ENCODE data around the gene C11orf21.
A peak's percentile ranks its signal among the peaks of the same experiment; 100 is the strongest.

The C11orf21 gene

DNA sequence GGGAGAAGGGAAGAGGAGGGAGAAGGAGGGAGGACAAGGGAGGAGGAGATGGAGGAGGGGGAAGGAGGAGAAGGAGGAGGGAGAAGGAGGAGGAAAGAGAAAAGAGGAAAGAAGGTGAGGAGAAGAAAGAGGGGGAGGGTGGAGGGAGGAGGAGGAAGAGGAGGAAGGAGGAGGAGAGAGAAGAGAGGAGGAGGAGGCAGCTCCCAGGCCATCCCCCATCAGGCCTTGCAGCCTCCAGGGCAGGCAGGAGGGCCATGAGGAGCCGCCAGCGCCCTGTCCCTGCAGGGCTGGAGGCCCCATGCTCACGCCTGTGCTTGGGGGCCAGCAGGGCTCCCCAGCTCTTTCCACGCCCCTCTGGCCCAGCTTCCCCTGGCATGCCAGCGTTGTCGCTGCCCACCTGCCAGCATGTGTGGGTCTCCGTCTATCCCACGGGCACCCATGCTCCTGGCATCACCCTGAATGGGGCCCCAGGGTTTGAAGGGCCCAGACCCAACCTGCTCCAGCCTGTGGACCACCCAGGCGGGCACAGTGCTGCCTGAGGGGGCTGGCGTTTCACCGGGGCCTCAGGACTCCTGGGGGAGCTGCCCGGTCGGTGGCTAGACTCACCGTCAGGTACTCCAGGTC lies 5.3 kb upstream of the C11orf21 start:
- H3K27me3 Mint-ChIP-seq, result no peaks in the 10 kb centered on the region
- H3K27ac Mint-ChIP-seq, result no peak overlapping the region
- no peaks in the 10 kb centered on the region for H3K36me3 Mint-ChIP-seq (ENCODE audit: low read depth)
- peaks cover 39% of the 10 kb centered on the region for H3K4me1 Mint-ChIP-seq (ENCODE audit: low read depth)
- no peak overlapping the region for H3K4me3 Mint-ChIP-seq
- no peaks in the 10 kb centered on the region for H3K9me3 Mint-ChIP-seq

DNA sequence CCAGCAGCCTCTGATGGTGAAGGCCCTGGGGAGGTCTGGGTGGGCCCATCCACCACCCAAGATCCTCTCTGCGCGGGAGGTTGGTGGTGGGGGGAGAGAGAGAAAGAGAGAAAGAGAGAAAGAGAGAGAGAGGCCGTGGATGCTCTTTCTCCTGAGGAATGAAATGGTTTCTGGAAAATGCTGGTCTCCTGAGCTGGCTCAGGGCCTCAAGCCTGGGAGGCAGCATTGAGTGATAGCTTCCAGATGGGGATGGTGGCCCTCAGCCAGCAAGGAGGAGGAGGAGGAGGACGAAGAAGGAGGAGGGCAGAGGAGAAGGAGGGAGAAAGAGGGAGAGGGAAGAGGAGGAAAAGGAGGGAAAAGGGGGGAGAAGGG lies 4.7 kb upstream of the C11orf21 start:
- Mint-ChIP-seq H3K4me1 (ENCODE audit: low read depth) (peaks cover 43% of the 10 kb centered on the region), H3K9me3 (no peaks in the 10 kb centered on the region), H3K27ac (peak overlapping the region; percentile 85), H3K36me3 (ENCODE audit: low read depth) (no peaks in the 10 kb centered on the region), H3K27me3 (no peaks in the 10 kb centered on the region), H3K4me3 (peak overlapping the region; percentile 50)

DNA sequence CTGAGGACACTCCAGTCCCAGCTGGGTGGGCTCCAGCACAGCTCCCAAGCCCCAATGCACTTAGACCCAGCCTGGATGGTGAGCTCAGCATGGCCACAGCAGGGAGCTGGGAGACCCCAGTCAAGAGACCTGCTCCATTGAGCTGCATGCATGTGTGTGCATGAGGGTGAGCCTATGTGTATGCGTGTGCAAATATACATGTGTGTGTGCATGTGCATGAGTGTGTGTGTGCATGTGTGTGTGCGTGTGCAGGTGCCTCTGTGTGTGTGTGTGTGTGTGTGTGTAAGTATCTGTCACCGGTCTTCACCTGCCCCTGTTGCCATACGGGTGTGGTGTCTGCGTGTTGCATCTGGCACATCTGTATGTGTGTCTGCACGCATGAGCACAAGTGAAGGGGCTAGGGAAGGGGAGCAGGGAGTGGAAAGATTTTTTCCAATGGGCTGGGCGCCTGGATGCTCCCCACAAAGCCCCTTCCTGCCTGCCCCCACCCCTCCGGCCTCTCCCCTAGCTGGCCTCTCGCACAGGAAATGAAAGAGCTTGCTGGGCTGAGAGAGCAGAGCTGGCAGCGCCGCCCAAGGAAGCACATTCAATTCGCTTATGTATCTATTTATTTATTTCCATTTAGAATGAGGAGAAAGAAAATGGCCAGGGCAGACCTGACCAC lies 4.2 kb upstream of the C11orf21 start:
- Mint-ChIP-seq H3K4me1 (ENCODE audit: low read depth) (peaks cover 48% of the 10 kb centered on the region), H3K4me3 (peak overlapping the region; percentile 50), H3K27me3 (no peaks in the 10 kb centered on the region), H3K36me3 (ENCODE audit: low read depth) (no peaks in the 10 kb centered on the region), H3K27ac (peak overlapping the region; percentile 85), H3K9me3 (no peaks in the 10 kb centered on the region)

GRCh38 chr11:2305140-2305778 lies 3.5 kb upstream of the C11orf21 start:
- peaks cover 54% of the 10 kb centered on the region for H3K4me1 Mint-ChIP-seq (ENCODE audit: low read depth)
- H3K4me3 Mint-ChIP-seq, result peak overlapping the region; percentile 50
- no peaks in the 10 kb centered on the region for H3K36me3 Mint-ChIP-seq (ENCODE audit: low read depth)

GRCh38 chr11:2304506-2305139 lies 2.9 kb upstream of the C11orf21 start:
- peak overlapping the region; percentile 20 for H3K4me3 Mint-ChIP-seq
- H3K4me1 Mint-ChIP-seq (ENCODE audit: low read depth), result peaks cover 57% of the 10 kb centered on the region
- H3K27me3 Mint-ChIP-seq, result no peaks in the 10 kb centered on the region
- no peaks in the 10 kb centered on the region for H3K9me3 Mint-ChIP-seq
- peak overlapping the region; percentile 49 for H3K27ac Mint-ChIP-seq
- H3K36me3 Mint-ChIP-seq (ENCODE audit: low read depth), result no peaks in the 10 kb centered on the region

More at GRCh38 chr11:2305140-2305778, 3.5 kb upstream of the C11orf21 start:
- H3K27ac Mint-ChIP-seq, result peak overlapping the region; percentile 36
- no peaks in the 10 kb centered on the region for H3K9me3 Mint-ChIP-seq
- no peaks in the 10 kb centered on the region for H3K27me3 Mint-ChIP-seq

DNA sequence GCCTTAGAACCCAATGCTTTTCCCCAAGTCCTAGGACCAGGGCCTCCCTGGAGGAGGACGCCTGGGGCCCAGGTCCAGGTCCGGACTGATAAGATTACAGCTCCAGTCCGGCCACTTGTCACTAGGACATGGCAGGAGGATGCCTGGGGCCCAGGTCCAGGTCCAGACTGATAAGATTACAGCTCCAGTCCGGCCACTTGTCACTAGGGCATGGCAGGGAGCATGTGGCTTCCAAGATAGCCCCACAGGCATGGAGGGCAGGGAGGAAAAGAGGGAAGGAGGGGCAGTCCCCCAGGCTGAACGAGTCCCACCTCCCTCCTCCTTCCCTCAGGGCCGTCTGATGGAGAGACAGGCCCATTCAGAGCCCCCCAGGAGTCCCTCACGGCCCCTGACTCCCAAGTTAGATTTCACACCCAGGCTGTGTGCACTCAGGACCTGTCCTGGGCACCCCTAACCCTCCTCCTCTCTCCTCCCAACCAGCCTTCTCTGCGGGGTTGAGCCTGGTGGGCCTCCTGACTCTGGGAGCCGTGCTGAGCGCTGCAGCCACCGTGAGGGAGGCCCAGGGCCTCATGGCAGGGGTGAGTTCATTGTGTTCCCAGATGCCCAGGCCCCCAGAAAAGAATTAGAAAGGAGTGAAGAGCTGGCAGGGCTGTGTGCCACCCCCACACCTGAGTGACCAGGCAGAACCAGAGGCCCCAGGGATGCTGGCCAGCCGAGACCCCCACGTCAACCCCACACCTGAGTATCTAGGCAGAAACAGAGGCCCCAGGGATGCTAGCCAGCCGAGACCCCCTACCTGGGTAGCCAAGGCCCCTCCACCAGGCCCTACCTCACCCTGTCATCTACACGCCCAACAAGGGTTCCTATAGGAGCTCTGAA lies 2.1 kb upstream of the C11orf21 start:
- H3K27ac Mint-ChIP-seq, result peak overlapping the region; percentile 87
- no peaks in the 10 kb centered on the region for H3K36me3 Mint-ChIP-seq (ENCODE audit: low read depth)
- peak overlapping the region; percentile 89 for H3K4me3 Mint-ChIP-seq
- H3K27me3 Mint-ChIP-seq, result no peaks in the 10 kb centered on the region
- H3K9me3 Mint-ChIP-seq, result no peaks in the 10 kb centered on the region
- peaks cover 64% of the 10 kb centered on the region for H3K4me1 Mint-ChIP-seq (ENCODE audit: low read depth)

GRCh38 chr11:2302896-2303626 lies 1.3 kb upstream of the C11orf21 start:
- H3K36me3 Mint-ChIP-seq (ENCODE audit: low read depth), result no peaks in the 10 kb centered on the region

DNA sequence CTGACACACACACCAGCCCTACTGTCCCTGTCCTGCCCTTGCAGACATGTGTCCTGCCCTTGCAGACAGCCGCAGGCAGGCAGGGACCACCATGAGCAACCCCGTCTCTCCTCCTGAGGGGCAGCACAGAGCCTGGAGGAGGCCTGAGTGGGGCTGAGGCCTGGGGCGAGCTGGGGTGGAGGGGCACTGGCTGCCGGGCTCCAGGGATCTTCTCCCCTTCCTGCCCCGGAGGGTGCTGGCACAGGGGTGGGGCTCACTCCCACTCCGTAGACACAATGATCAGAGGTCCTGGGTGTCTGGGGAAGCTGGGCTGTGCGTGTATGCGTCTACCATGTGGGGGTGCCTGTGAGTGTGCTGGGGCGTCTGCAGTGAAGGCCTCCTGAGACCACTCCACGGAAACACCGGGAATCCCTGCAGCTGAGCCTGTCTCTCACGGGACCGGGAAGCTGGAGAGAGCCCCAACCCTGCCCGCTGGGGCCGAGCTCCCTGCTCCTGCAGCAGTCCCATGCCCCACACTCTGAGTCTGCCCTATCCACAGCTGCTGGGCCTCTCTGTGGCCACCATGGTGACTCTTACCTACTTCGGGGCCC lies 683 bp upstream of the C11orf21 start:
- no peaks in the 10 kb centered on the region for H3K27me3 Mint-ChIP-seq
- no peaks in the 10 kb centered on the region for H3K9me3 Mint-ChIP-seq
- H3K36me3 Mint-ChIP-seq (ENCODE audit: low read depth), result no peaks in the 10 kb centered on the region
- H3K4me1 Mint-ChIP-seq (ENCODE audit: low read depth), result peaks cover 73% of the 10 kb centered on the region
- peak overlapping the region; percentile 89 for H3K4me3 Mint-ChIP-seq
- H3K27ac Mint-ChIP-seq, result peak overlapping the region; percentile 93

More at GRCh38 chr11:2302896-2303626, 1.3 kb upstream of the C11orf21 start:
- H3K4me3 Mint-ChIP-seq, result peak overlapping the region; percentile 89
- peaks cover 66% of the 10 kb centered on the region for H3K4me1 Mint-ChIP-seq (ENCODE audit: low read depth)
- H3K27me3 Mint-ChIP-seq, result no peaks in the 10 kb centered on the region
- H3K9me3 Mint-ChIP-seq, result no peaks in the 10 kb centered on the region
- peak overlapping the region; percentile 87 for H3K27ac Mint-ChIP-seq

GRCh38 chr11:2300936-2301630 lies 635 bp downstream of the C11orf21 start:
- H3K4me1 Mint-ChIP-seq (ENCODE audit: low read depth), result peaks cover 70% of the 10 kb centered on the region
- H3K9me3 Mint-ChIP-seq, result no peaks in the 10 kb centered on the region
- H3K36me3 Mint-ChIP-seq (ENCODE audit: low read depth), result no peaks in the 10 kb centered on the region
- H3K4me3 Mint-ChIP-seq, result peak overlapping the region; percentile 89
- H3K27me3 Mint-ChIP-seq, result no peaks in the 10 kb centered on the region
- peak overlapping the region; percentile 93 for H3K27ac Mint-ChIP-seq

DNA sequence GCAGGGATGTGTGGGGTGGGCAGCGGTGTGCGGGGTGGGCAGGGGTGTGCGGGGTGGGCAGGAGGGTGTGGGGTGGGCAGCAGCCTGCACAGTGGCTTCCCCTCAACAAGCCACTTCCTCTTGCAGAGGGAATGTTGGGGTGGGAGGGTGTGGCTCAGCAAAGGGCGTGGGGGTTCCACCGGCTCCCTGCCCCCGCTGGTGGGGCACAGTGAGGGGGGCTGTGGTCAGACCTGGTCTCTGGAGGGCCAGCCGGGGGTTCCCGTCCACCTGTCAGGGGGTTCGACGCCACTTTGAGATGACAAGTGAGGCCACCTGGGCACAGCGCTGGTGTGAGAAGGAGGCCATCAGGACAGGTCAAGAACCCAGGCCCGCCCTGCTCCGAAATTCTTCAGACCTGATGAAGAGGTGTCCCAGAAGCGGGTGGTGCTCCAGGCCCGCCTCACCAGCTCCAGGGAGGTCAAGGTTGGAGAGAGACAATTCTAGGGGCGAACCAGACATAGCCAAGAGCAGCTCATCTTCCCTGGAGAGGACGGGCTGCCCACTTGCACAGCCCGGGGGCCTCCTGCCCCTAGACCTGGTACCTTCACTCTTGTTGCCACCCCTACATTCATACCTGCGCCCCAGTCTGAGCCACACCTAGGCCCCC lies 1.3 kb downstream of the C11orf21 start:
- H3K27ac Mint-ChIP-seq, result peak overlapping the region; percentile 70
- no peaks in the 10 kb centered on the region for H3K9me3 Mint-ChIP-seq
- peak overlapping the region; percentile 89 for H3K4me3 Mint-ChIP-seq
- no peaks in the 10 kb centered on the region for H3K27me3 Mint-ChIP-seq
- H3K4me1 Mint-ChIP-seq (ENCODE audit: low read depth), result peaks cover 64% of the 10 kb centered on the region
- no peaks in the 10 kb centered on the region for H3K36me3 Mint-ChIP-seq (ENCODE audit: low read depth)

GRCh38 chr11:2299773-2300172 lies 1.9 kb downstream of the C11orf21 start:
- peak overlapping the region; percentile 43 for H3K4me3 Mint-ChIP-seq
- no peaks in the 10 kb centered on the region for H3K36me3 Mint-ChIP-seq (ENCODE audit: low read depth)

DNA sequence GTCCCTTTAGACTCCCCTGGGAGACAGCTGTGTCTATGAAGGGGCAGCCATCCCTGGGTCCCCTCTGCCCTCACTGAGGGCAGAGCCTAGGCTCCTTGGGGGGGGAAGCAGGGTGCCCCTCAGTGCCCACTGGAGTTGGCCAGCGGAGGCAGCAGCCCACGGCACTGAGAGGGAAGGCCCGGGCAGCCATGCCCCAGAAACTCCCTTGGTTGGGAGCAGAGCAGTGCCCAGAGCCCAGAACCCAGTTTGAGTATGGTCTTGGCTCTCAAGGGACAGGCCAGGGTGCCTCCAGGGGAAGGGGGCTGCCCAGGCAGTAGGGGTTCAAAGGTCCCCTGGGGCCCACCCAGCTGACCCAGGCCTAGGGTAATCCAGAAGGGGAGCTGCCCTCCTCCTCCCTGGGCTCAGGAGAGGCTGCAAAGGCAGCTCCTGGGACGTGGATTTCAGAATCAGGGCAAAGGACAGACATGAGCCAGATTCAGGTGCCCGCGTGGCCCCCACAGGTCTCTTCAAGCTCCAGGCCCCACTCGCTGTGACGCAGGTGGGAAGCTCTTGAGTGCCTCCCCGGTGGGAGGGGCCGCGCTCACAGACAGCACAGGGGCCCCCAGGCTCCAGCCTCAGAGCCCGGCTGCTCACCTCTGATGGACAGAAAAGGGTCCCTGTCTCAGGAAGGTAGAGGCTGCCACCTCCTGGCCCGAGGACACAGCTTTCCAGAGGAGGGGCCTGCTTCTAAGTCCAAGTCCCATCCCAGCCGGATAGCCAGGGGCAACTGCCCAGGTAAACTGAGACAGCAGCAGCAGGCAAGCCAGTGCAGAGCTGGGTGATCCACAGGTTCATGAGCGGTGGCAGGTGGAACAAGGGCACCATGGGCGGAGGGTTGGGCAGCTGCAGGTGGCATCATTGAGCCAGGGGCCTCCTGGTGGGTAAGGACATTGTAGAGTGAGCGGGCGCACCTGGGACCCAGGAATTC lies 2.6 kb downstream of the C11orf21 start:
- Mint-ChIP-seq H3K27ac (peak overlapping the region; percentile 36), H3K4me3 (peak overlapping the region; percentile 43), H3K36me3 (ENCODE audit: low read depth) (no peaks in the 10 kb centered on the region), H3K27me3 (no peaks in the 10 kb centered on the region), H3K4me1 (ENCODE audit: low read depth) (peaks cover 60% of the 10 kb centered on the region), H3K9me3 (no peaks in the 10 kb centered on the region)

More at GRCh38 chr11:2299773-2300172, 1.9 kb downstream of the C11orf21 start:
- H3K4me1 Mint-ChIP-seq (ENCODE audit: low read depth), result peaks cover 61% of the 10 kb centered on the region
- no peaks in the 10 kb centered on the region for H3K9me3 Mint-ChIP-seq
- H3K27ac Mint-ChIP-seq, result no peak overlapping the region
- H3K27me3 Mint-ChIP-seq, result no peaks in the 10 kb centered on the region

Data from stimulated activated naive CD8-positive, alpha-beta T cell treated with anti-CD3 and anti-CD28 coated beads, Interleukin-15, Interleukin-2, amounts not matched to agents 100 ng/mL and 50 ng/mL, for 24 hours (primary cell).